ELF-1 (cell line): ENCODE results near the gene RPS16.
A peak's percentile ranks its signal among the peaks of the same experiment; 100 is the strongest.

Source experiments
- DNase-seq: peaks from one replicate; pipeline ENCODE4 v3.0.0-alpha.2; 2016; ENCODE audit warnings: low read depth, low spot score

The RPS16 gene

GRCh38 chr19:39422020-39422419, 13.7 kb downstream of the RPS16 start:
- DNase-seq: no peak

GRCh38 chr19:39420769-39421168, 15.0 kb downstream of the RPS16 start:
- DNase-seq: no peak

- no peak for DNase-seq
These were observed 16.7 kb downstream of the RPS16 start for GRCh38 chr19:39419003-39419402.

GRCh38 chr19:39417463-39418181, 18.1 kb downstream of the RPS16 start:
- DNase-seq: no peak

- DNase-seq: no peak
These were observed 19.3 kb downstream of the RPS16 start for GRCh38 chr19:39416152-39417120.

- DNase-seq: no peak
These were observed 20.4 kb downstream of the RPS16 start for GRCh38 chr19:39415111-39416046.

GRCh38 chr19:39413911-39414608, 21.7 kb downstream of the RPS16 start:
- no peak for DNase-seq

- no peak for DNase-seq
These were observed 22.4 kb downstream of the RPS16 start for GRCh38 chr19:39413272-39413910.

GRCh38 chr19:39412867-39413271, 22.9 kb downstream of the RPS16 start:
- no peak for DNase-seq

GRCh38 chr19:39412100-39412866, 23.5 kb downstream of the RPS16 start, which contains the start of gene PLEKHG2:
PLEKHG2 (plus strand) TSS chr19:39412669; CDS start chr19:39414087, 1,418 bp downstream.
- peak; percentile 100 for DNase-seq

GRCh38 chr19:39411832-39412099, 24.0 kb downstream of the RPS16 start:
- DNase-seq: no peak

- DNase-seq: peak; percentile 29
These were observed 24.5 kb downstream of the RPS16 start for GRCh38 chr19:39411081-39411831.

GRCh38 chr19:39410831-39411080, 25.0 kb downstream of the RPS16 start:
- DNase-seq: no peak

- DNase-seq: peak; percentile 67
These were observed 25.5 kb downstream of the RPS16 start for GRCh38 chr19:39410017-39410830.

- DNase-seq: peak; percentile 87
These were observed 26.3 kb downstream of the RPS16 start for GRCh38 chr19:39409208-39410016.

GRCh38 chr19:39408392-39409207, 27.1 kb downstream of the RPS16 start:
- no peak for DNase-seq
